Activated B cell treated with CpG ODN at 0.5 μM for 24 hours (primary cell): ENCODE data around the gene AVPI1. TPM values are rescaled to one million over a fixed set of nuclear protein-coding genes. Genes with fewer than 3 reads are reported as not detected.
A peak's percentile ranks its signal among the peaks of the same experiment; 100 is the strongest.
"Not testable (repeated sequence)": the region's sequence is repeated elsewhere in the genome, so short reads cannot be mapped to it uniquely, and the experiment has no call there.

Source experiments
- ATAC-seq: fragments of 200-7000 bp; cut with Tn5 transposase; one replicate; pipeline ENCODE4 v1.10.0; 2021; ENCODE audit warnings: low read depth, mild to moderate bottlenecking, moderate library complexity
- CTCF ChIA-PET: fragments of 350-600 bp; sonication (Branson Sonifier 250); formaldehyde crosslinking; loops from one replicate; lab custom pipeline; 2021; ENCODE audit warnings: antibody characterized with exemption; lab: Charles Lee
- POLR2A ChIA-PET: fragments of 350-600 bp; sonication (Branson Sonifier 250); formaldehyde crosslinking; loops from one replicate; lab custom pipeline; 2021; ENCODE audit warnings: antibody characterized with exemption; lab: Charles Lee
- DNase-seq: peaks from one replicate; pipeline ENCODE4 v3.0.0; 2022
- H3K27ac Mint-ChIP-seq: one replicate; pipeline ENCODE4 v1.8.0; 2020; ENCODE audit warnings: mixed read lengths
- H3K27me3 Mint-ChIP-seq: one replicate; pipeline ENCODE4 v1.8.0; 2021; ENCODE audit warnings: mixed read lengths
- H3K36me3 Mint-ChIP-seq: one replicate; pipeline ENCODE4 v1.8.0; 2021; ENCODE audit warnings: low read depth, mixed read lengths
- H3K4me1 Mint-ChIP-seq: one replicate; pipeline ENCODE4 v1.8.0; 2021; ENCODE audit warnings: mixed read lengths
- H3K4me3 Mint-ChIP-seq: one replicate; pipeline ENCODE4 v1.8.0; 2020; ENCODE audit warnings: mild to moderate bottlenecking, mixed read lengths
- H3K9me3 Mint-ChIP-seq: one replicate; pipeline ENCODE4 v1.8.0; 2020; ENCODE audit warnings: mixed read lengths
- intact Hi-C: fragments of 100-400 bp; cut with micrococcal nuclease; formaldehyde crosslinking; loops from one replicate; pipeline ENCODE4 v1.15.1; 2024
- total RNA-seq: library from RNA; stranded (reverse); gene quantifications from 2 replicates; pipeline ENCODE4 v1.2.3, GENCODE V29; 2022
- TF ChIP-seq, protein P1 (sequence below): fragments of 200-600 bp; IDR thresholded peaks from one replicate; pipeline ENCODE4 v1.8.0; 2022; ENCODE audit warnings: antibody characterized with exemption, mild to moderate bottlenecking

AVPI1 gene
- total RNA-seq, 1 donor from 2014 or later, result 0.51 TPM

DNA sequence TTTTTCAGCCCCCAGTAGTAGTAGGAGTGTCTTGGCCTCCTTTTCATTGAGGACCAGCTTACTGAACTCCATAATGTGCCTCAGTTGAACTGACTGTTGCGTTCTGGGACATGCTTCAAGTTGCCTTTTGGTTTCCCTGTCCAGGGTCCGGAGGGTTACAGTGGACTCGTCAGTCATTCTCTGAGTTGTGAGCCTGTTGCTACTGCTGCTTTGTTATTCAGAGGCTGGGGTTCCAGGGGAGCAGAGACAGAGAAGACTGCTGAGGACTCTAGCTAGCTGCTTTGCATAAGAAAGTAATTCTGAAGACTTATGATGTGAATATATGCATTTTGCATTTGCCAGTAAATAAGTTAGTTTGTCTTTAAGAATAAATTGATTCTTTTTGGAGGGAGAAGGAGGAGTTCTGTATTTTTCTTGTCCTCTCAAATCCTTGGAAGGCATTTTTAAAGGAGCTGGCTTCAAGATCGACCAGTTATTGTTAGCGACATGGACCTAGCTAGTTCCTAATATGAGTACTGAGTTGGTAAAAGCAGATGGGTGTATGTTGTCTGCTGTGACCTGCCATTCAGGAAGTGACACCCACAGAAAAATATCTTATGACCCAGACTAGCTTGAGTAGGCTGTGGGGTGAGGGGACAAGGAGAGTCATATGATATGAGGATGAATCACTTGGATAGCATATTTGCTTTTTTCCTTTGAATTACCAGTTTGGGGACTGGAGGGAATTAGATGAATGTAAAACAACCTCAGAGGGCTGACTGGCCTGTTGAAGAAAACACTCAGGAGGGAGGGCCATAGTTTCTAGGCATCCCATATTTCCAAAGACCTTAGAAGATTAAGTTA, 38.3 kb downstream of the AVPI1 start:
- POLR2A ChIA-PET, result interaction anchor here (1.0 kb wide), 1 partner anchor 8 kb away, joined by 7 read pairs; the partner anchor contains the start of gene PI4K2A
- Mint-ChIP-seq H3K4me3 (peak overlapping the region; percentile 25), H3K27ac (peak overlapping the region; percentile 76), H3K27me3 (no peaks in the 10 kb centered on the region), H3K4me1 (peaks cover 16% of the 10 kb centered on the region), H3K36me3 (peaks cover 49% of the 10 kb centered on the region), H3K9me3 (no peaks in the 10 kb centered on the region)
- no peak for DNase-seq
- TF ChIP-seq, protein P1, sequence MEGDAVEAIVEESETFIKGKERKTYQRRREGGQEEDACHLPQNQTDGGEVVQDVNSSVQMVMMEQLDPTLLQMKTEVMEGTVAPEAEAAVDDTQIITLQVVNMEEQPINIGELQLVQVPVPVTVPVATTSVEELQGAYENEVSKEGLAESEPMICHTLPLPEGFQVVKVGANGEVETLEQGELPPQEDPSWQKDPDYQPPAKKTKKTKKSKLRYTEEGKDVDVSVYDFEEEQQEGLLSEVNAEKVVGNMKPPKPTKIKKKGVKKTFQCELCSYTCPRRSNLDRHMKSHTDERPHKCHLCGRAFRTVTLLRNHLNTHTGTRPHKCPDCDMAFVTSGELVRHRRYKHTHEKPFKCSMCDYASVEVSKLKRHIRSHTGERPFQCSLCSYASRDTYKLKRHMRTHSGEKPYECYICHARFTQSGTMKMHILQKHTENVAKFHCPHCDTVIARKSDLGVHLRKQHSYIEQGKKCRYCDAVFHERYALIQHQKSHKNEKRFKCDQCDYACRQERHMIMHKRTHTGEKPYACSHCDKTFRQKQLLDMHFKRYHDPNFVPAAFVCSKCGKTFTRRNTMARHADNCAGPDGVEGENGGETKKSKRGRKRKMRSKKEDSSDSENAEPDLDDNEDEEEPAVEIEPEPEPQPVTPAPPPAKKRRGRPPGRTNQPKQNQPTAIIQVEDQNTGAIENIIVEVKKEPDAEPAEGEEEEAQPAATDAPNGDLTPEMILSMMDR, result no peak
- CTCF ChIA-PET, result no interaction called here
- intact Hi-C loops, result loop anchor here (1.0 to 10.0 kb wide), 2 partner anchors 8 to 486 kb away; partner anchors contain the start of genes PI4K2A and R3HCC1L
- peak; percentile 97 for ATAC-seq

GRCh38 chr10:97647556-97647955, 39.5 kb downstream of the AVPI1 start:
- H3K4me1 Mint-ChIP-seq, result peaks cover 24% of the 10 kb centered on the region
- ChIA-PET CTCF (interaction anchor here (1.4 kb wide), 1 partner anchor 54 kb away, joined by 3 read pairs; no protein-coding TSS in a partner anchor), POLR2A (no interaction called here)
- H3K36me3 Mint-ChIP-seq, result peaks cover 44% of the 10 kb centered on the region
- no peak for ATAC-seq
- TF ChIP-seq, protein P1, result no peak
- intact Hi-C loops, result loop anchor here (10.0 kb wide), 1 partner anchor 487 kb away; the partner anchor contains the start of gene R3HCC1L
- H3K27ac Mint-ChIP-seq, result no peak overlapping the region
- no peaks in the 10 kb centered on the region for H3K27me3 Mint-ChIP-seq
- DNase-seq, result no peak
- no peaks in the 10 kb centered on the region for H3K9me3 Mint-ChIP-seq
- no peak overlapping the region for H3K4me3 Mint-ChIP-seq

- Mint-ChIP-seq H3K9me3 (no peaks in the 10 kb centered on the region), H3K4me1 (peaks cover 39% of the 10 kb centered on the region), H3K27me3 (no peaks in the 10 kb centered on the region), H3K36me3 (peaks cover 38% of the 10 kb centered on the region), H3K4me3 (no peak overlapping the region), H3K27ac (no peak overlapping the region)
- ATAC-seq, result no peak
- TF ChIP-seq, protein P1, result no peak
- intact Hi-C loops, result loop anchor here (10.0 kb wide), 1 partner anchor 490 kb away; the partner anchor contains the start of gene R3HCC1L
- DNase-seq, result no peak
- POLR2A ChIA-PET, result interaction anchor here (0.7 kb wide), 1 partner anchor 21 kb away, joined by 6 read pairs; no protein-coding TSS in a partner anchor
- CTCF ChIA-PET, result interaction anchor here (0.7 kb wide), 2 partner anchors 33 to 86 kb away, joined by 3 read pairs; no protein-coding TSS in a partner anchor
Measured at GRCh38 chr10:97644936-97645335, 42.1 kb downstream of the AVPI1 start.

DNA sequence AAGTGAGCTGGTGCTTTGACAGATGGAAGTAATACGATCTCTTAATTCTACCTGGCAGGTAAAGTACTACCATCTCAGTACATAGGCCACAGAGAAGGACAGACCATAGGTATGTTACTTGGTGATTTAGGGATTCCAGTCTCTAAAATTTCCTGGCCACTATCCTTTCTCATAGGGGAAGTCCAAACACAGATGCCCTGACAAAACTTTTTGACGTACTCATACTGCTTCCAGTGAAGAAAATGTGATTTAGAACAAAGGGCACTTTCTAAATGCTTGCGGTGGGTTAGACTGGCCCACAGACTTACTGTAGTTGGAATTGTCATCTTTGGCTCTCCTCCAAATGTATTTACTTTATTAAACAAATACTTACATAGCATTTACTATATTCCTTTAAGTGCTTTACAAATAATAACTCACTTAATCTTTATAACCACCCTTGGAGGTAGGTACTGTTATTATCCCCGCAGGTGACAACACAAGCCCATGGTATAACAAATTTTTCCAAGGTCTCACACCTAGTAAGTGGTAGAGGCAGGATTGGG, 43.5 kb downstream of the AVPI1 start:
- H3K27me3 Mint-ChIP-seq, result no peaks in the 10 kb centered on the region
- ATAC-seq (no peak), DNase-seq (no peak)
- H3K27ac Mint-ChIP-seq, result peak overlapping the region; percentile 12
- TF ChIP-seq, protein P1, result no peak
- intact Hi-C loops, result loop anchor here (10.0 kb wide), 1 partner anchor 491 kb away; the partner anchor contains the start of gene R3HCC1L
- no peak overlapping the region for H3K4me3 Mint-ChIP-seq
- H3K4me1 Mint-ChIP-seq, result peaks cover 30% of the 10 kb centered on the region
- peaks cover 35% of the 10 kb centered on the region for H3K36me3 Mint-ChIP-seq
- H3K9me3 Mint-ChIP-seq, result no peaks in the 10 kb centered on the region
- CTCF ChIA-PET, result no interaction called here
- POLR2A ChIA-PET, result no interaction called here

DNA sequence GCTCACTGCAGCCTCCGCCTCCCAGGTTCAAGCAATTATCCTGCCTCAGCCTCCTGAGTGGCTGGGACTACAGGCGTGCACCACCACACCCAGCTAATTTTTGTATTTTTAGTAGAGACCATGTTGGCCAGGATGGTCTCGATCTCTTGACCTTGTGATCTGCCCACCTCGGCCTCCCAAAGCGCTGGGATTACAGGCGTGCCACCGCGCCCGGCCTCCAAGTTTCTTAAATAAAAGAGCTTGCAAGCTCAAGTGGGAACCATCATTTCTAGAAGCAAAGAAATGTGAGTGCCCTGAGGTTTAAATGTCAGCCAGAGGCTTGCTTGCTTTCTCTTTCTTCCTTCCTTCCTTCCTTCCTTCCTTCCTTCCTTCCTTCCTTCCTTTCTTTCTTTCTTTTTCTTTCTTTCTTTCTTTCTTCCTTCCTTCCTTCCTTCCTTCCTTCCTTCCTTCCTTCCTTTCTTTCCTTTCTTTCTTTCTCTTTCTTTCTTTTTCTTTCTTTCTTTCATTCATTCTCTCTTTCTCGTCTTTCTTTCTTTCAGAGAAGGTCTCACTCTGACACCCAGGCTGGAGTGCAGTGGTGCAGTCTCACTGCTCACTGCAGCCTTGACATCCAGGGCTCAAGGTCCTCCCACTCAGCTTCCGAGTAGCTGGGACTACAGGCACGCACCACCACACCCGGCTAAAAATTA, 44.4 kb downstream of the AVPI1 start:
- CTCF ChIA-PET, result not testable (repeated sequence)

More for the DNA sequence above, 44.4 kb downstream of the AVPI1 start:
- H3K9me3 Mint-ChIP-seq, H3K27me3 Mint-ChIP-seq, ATAC-seq, DNase-seq: not testable (repeated sequence)
- H3K4me3 Mint-ChIP-seq, result peak overlapping the region; percentile 41
- peak overlapping the region; percentile 5 for H3K27ac Mint-ChIP-seq
- peaks cover 35% of the 10 kb centered on the region for H3K36me3 Mint-ChIP-seq
- peaks cover 25% of the 10 kb centered on the region for H3K4me1 Mint-ChIP-seq
- POLR2A ChIA-PET, result interaction anchor here (0.6 to 2.4 kb wide), 2 partner anchors 44 to 94 kb away, joined by 3 to 18 read pairs; partner anchors contain the start of gene AVPI1
- intact Hi-C loops, result loop anchor here (10.0 kb wide), 1 partner anchor 492 kb away; the partner anchor contains the start of gene R3HCC1L
